Fibroblast of lung (primary cell): ENCODE results near the gene KRTAP10-1. TPM values are rescaled to one million over a fixed set of nuclear protein-coding genes. Genes with fewer than 3 reads are reported as not detected.

ENCODE experiments used
- DNase-seq, 2 donors: peaks; one replicate each; pipeline versions ENCODE4 v3.0.0 to v3.0.0-alpha.2; 2010; ENCODE audit warnings: low read depth in 2 of 2
- H2AFZ ChIP-seq: 2 replicates; pipeline ENCODE4 v1.5.1; 2012; ENCODE audit warnings: low read length, control low read depth, inconsistent platforms
- H3K27ac ChIP-seq: 2 replicates; pipeline ENCODE4 v1.5.1; 2011; ENCODE audit warnings: low read length, control low read depth; ENCODE audit not compliant: insufficient read depth
- H3K27me3 ChIP-seq: 2 replicates; pipeline ENCODE4 v1.5.1; 2011; ENCODE audit warnings: mild to moderate bottlenecking, low read length; ENCODE audit not compliant: control insufficient read depth, insufficient read depth
- H3K36me3 ChIP-seq: 2 replicates; pipeline ENCODE4 v1.5.1; 2011; ENCODE audit warnings: low read length; ENCODE audit not compliant: control insufficient read depth, insufficient read depth
- H3K4me1 ChIP-seq: 2 replicates; pipeline ENCODE4 v1.5.1; 2011; ENCODE audit warnings: low read length; ENCODE audit not compliant: control insufficient read depth, insufficient read depth; ENCODE audit errors: extremely low read depth
- H3K4me2 ChIP-seq: 2 replicates; pipeline ENCODE4 v1.5.1; 2011; ENCODE audit warnings: low read length, control low read depth; ENCODE audit not compliant: insufficient read depth; ENCODE audit errors: extremely low read depth
- H3K4me3 ChIP-seq, 4 experiments: fragments of 200-600 bp in 1 of 4; sonication (generic) in 1 of 4; replicated peaks in 1 of 4; 2 replicates each; pipeline ENCODE4 v1.5.1; 2011 to 2016; ENCODE audit warnings: low read length in 4 of 4, low read depth in 3 of 4, mild to moderate bottlenecking in 3 of 4, control low read depth in 2 of 4, inconsistent platforms in 1 of 4, mixed read lengths in 1 of 4; ENCODE audit not compliant: insufficient read depth in 1 of 4; ENCODE audit errors: control extremely low read depth in 1 of 4
- H3K79me2 ChIP-seq: 2 replicates; pipeline ENCODE4 v1.5.1; 2012; ENCODE audit warnings: mild to moderate bottlenecking, low read length, inconsistent platforms; ENCODE audit not compliant: control insufficient read depth, insufficient read depth
- H3K9ac ChIP-seq: 2 replicates; pipeline ENCODE4 v1.5.1; 2011; ENCODE audit warnings: mild to moderate bottlenecking, low read length, control low read depth; ENCODE audit not compliant: insufficient read depth
- H3K9me3 ChIP-seq: 2 replicates; pipeline ENCODE4 v1.5.1; 2012; ENCODE audit warnings: low read depth, low read length; ENCODE audit not compliant: control insufficient read depth, insufficient read depth
- H4K20me1 ChIP-seq: 2 replicates; pipeline ENCODE4 v1.5.1; 2011; ENCODE audit warnings: low read length; ENCODE audit not compliant: control insufficient read depth, insufficient read depth; ENCODE audit errors: extremely low read depth
- CTCF ChIP-seq, 2 donors: IDR thresholded peaks in 1 of 2; conservative IDR thresholded peaks in 1 of 2; 1 replicate in 1 of 2; 2 replicates in 1 of 2; pipeline ENCODE4 v1.5.1; 2011 to 2012; ENCODE audit warnings: low read length in 2 of 2, control low read depth in 1 of 2, inconsistent platforms in 1 of 2, low read depth in 1 of 2, mild to moderate bottlenecking in 1 of 2
- EZH2 ChIP-seq: IDR thresholded peaks from 2 replicates; pipeline ENCODE4 v1.5.1; 2012; ENCODE audit warnings: low read length, control low read depth, mild to moderate bottlenecking; ENCODE audit errors: missing control alignments
- polyA plus RNA-seq, 2 donors: library from polyadenylated mRNA; depleted of rRNA in 1 of 2; stranded (reverse) in 1 of 2; unstranded in 1 of 2; fragments of >200 nt; gene quantifications; 2 replicates each; pipeline ENCODE4 v1.2.1, GENCODE V29; 2011 to 2012; ENCODE audit warnings: missing spikeins in 1 of 2
- total RNA-seq: library from RNA; depleted of rRNA; stranded (reverse); fragments of >200 nt; gene quantifications from 2 replicates; pipeline ENCODE4 v1.2.1, GENCODE V29; 2014

The KRTAP10-1 gene
- total and polyA plus RNA-seq, 2 donors (not counting 1 experiment from before 2014, with no cell fraction given) = not detected

DNA sequence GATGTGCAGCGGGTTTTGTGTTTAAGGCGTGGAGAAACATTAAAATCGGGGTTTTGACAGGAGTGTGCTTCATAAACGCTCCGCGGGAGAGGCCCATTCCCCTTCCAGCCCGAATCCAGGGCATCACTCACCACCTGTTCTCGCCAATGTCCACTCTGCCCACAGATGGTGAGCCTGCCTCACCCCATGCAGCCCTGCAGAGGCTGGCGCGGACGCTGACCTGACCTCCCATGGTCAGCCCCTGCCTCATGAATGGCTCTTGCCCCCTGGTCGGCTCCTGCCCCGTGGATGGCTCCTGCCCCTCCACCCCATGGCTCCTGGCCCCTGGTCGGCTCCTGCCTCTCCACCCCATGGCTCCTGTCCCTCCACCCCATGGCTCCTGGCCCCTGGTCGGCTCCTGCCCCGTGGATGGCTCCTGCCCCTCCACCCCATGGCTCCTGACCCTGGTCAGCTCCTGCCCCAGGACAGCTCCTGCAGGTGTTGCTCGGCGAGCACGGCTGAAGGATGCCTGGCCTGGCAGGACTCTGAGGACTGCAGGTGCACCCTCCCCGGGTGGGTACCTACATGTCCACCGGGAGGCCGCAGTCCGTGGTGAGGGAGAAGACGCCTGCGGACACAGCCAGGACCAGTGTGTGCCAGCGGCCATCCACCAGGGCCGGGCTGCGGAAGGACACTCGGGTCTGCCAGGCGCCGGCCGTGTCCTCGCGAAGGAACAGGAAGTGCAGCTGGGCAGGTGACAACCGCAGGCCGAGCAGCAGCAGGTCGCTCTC is 6.7 kb downstream of the KRTAP10-1 start:
- H3K9ac ChIP-seq = no peak overlapping the region
- no peak for DNase-seq
- no peaks in the 10 kb centered on the region for H3K79me2 ChIP-seq
- H3K4me3 ChIP-seq = no peak overlapping the region
- no peaks in the 10 kb centered on the region for H4K20me1 ChIP-seq
- no peaks in the 10 kb centered on the region for H3K27me3 ChIP-seq
- H2AFZ ChIP-seq = no peak overlapping the region
- H3K36me3 ChIP-seq = no peaks in the 10 kb centered on the region
- H3K9me3 ChIP-seq = no peaks in the 10 kb centered on the region
- no peak overlapping the region for H3K27ac ChIP-seq
- H3K4me2 ChIP-seq = no peak overlapping the region
- no peaks in the 10 kb centered on the region for H3K4me1 ChIP-seq
- TF ChIP-seq CTCF (conservative IDR thresholded peaks at IDR 0.05 in 1 of 2, IDR thresholded peaks at IDR 0.05 in 1 of 2; ENCODE audit: low read depth in 1 of 2, low read length in 2 of 2) (no peak), EZH2 (no peak)

GRCh38 chr21:44532712-44533111 is 7.3 kb downstream of the KRTAP10-1 start:
- no peaks in the 10 kb centered on the region for H3K36me3 ChIP-seq
- no peak overlapping the region for H3K27ac ChIP-seq
- no peaks in the 10 kb centered on the region for H4K20me1 ChIP-seq
- no peak overlapping the region for H3K4me3 ChIP-seq
- no peak for TF ChIP-seq CTCF (conservative IDR thresholded peaks at IDR 0.05 in 1 of 2, IDR thresholded peaks at IDR 0.05 in 1 of 2; ENCODE audit: low read depth in 1 of 2, low read length in 2 of 2)
- no peak for TF ChIP-seq EZH2
- H3K9me3 ChIP-seq = no peaks in the 10 kb centered on the region
- no peak for DNase-seq
- H3K9ac ChIP-seq = no peak overlapping the region
- H3K4me1 ChIP-seq = no peaks in the 10 kb centered on the region
- H3K79me2 ChIP-seq = no peaks in the 10 kb centered on the region
- H3K27me3 ChIP-seq = no peaks in the 10 kb centered on the region
- H2AFZ ChIP-seq = no peak overlapping the region
- H3K4me2 ChIP-seq = no peak overlapping the region

DNA sequence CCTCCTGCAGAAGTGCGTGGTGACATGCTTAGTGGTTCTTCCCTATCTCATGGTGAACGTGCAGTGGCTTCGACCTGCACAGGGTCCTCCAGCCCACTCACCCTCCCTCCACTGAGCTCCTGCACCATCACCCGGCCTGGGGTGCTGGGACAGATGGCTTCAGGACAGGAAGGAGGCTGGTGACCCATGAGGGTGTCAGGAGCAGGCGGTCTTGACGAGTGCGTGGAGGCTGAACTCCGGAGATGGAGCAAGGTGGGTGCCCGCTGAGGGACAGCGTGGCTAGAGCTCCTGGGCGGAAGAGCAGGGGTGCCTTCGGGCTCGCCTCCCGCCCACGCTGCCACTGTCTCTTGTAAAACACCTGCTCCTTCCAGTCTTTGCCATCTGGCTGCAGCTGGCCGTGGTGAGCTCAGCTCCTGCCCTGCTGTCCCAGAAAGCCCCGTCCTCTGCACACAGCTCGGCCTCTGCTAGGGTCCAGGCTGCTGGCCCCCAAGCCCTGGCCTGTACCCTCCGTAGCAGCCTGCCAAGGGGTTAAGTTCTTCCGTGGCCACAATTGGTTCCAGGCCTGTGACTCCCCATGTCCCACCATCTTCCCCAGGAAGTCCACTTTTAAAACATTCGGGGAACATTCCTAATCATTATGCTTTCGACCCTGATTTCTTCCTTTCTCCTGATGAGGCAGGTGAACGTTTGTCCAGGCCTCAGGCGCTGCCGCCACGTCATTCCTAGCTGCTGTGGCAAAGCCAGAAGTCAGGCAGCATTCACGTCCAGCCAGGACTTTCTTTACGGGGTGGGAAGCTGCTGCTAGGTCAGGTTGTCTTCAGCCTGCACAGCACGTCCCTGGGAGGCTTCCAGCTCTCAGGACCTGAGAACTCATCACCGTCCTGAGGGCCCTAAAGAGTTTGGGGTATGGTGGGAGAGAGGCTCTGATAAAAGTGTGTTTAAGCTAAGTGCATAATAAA is 8.1 kb downstream of the KRTAP10-1 start:
- H3K9me3 ChIP-seq = no peaks in the 10 kb centered on the region
- no peaks in the 10 kb centered on the region for H3K79me2 ChIP-seq
- H3K9ac ChIP-seq = no peak overlapping the region
- H3K36me3 ChIP-seq = no peaks in the 10 kb centered on the region
- no peak overlapping the region for H3K4me2 ChIP-seq
- no peak overlapping the region for H2AFZ ChIP-seq
- DNase-seq = no peak
- no peak overlapping the region for H3K4me3 ChIP-seq
- no peak overlapping the region for H3K27ac ChIP-seq
- TF ChIP-seq CTCF (conservative IDR thresholded peaks at IDR 0.05 in 1 of 2, IDR thresholded peaks at IDR 0.05 in 1 of 2; ENCODE audit: low read depth in 1 of 2, low read length in 2 of 2) (no peak), EZH2 (no peak)
- no peaks in the 10 kb centered on the region for H4K20me1 ChIP-seq
- H3K27me3 ChIP-seq = no peaks in the 10 kb centered on the region
- H3K4me1 ChIP-seq = no peaks in the 10 kb centered on the region
